ENCODE results near the gene AFAP1.

Gene AFAP1

GRCh38 chr4:7770224-7771050, 169.2 kb downstream of the AFAP1 start:
- no peak for DNase-seq (ENCODE audit: low read depth in 3 of 3)

DNA sequence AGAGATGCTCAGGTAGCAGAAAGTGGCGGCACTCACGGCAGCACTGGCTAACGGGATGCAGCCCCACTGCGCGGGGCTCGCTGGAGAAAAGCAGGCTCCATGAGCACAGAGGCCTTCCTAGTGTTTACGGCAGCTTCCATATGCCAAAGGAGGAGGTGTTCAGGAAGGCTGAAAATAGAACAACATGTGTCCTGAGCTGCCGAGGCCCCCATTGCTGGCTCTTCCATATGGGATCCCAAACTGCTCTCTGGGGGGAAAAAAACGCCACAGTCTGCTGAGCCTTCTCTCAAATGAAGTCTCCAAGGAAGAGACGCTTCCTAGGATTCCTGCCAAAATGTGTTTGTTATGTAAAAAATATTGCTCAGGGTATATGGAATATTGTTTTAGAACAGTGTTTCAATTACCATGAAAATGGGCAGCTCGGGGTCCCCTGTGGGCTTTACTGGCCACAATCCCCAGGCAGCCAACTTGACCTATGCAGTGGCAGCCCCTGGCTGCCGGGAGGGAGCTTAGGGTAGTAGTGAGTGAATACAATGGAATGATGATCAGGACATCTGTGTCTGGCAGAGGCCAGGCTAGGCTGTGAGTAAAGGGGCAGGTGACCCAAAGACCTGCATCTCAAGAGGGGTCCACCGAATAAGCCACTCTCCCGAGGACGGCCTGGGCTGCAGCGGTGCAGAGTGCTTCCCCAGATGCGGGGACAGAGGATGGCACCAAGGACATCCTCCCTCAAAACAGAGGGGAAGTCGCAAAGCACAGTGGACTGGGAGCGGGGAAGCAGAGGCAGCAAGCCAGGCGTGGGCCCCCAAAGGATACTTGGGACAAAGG, 170.1 kb downstream of the AFAP1 start:
- DNase-seq (ENCODE audit: low read depth in 3 of 3), result no peak

GRCh38 chr4:7768736-7769135, 170.9 kb downstream of the AFAP1 start:
- DNase-seq (ENCODE audit: low read depth in 3 of 3), result no peak

DNA sequence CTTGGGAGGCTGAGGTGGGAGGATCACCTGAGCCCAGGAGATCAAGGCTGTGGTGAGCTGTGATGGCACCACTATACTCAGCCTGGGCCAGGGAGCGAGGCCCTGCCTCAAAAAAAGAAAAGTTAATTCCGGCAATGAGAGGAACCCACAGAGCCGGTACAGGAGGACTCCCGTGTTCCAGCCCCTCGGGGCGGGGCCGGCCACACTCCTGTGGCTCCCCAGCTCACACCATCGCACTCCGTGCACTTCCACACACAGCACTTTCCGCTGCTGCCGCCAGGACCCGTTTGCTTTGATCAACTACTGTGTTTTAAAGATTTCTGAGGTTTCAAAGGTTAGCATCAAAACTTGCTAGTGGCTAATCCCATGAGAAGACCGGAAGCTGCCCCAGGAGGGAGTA, 171.7 kb downstream of the AFAP1 start:
- DNase-seq (ENCODE audit: low read depth in 3 of 3), result no peak

DNA sequence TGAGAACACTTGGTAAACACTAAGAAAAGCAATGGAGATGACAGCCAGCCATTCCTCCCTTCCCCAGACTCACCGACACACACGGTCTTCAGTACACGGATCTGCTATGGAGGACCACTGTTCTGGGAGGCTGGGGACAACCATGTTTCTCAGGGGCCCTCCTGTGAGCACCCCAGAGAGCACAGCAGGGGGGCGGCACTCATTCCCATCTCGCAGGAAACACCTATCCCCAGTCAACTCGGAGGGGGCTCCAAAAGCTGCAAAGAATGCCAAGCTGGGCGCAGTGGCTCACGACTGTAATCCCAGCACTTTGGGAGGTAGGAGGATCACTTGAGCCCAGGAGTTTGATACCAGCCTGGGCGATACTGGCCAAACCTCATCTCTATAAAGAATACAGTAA, 172.1 kb downstream of the AFAP1 start:
- no peak for DNase-seq (ENCODE audit: low read depth in 3 of 3)

DNA sequence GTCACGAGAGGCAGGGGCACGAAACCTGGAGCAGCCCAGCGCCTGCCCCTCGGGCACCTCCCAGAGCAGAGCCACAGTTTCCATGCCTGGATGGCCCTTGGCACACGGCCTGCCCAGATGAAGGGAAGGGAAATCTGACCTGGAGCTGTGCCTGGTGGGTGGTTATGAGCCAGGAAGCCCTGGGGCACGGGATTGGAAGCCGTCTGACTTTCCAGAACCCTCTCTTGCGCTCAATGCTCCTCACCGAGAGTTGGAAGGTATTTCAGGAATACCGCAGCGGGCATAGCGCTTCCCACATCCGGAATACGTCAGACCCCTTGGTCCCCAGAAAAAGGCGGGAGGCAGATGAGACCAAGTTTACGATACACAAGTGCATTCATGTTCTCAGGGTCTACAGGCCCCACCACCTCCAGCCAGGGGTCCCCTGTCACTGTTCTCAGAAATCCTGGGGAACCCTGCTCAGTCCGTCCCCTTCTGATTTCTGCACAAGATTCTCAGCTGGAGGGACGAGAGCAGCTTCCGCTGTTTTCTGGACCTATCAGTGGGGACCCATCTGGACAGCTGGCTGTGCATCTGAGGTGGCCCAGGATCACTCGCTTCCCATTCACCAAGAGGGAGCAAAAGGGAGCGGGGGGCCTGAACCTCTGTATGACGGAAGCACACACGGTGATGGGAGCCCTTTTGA, 172.9 kb downstream of the AFAP1 start:
- DNase-seq (ENCODE audit: low read depth in 3 of 3), result no peak

DNA sequence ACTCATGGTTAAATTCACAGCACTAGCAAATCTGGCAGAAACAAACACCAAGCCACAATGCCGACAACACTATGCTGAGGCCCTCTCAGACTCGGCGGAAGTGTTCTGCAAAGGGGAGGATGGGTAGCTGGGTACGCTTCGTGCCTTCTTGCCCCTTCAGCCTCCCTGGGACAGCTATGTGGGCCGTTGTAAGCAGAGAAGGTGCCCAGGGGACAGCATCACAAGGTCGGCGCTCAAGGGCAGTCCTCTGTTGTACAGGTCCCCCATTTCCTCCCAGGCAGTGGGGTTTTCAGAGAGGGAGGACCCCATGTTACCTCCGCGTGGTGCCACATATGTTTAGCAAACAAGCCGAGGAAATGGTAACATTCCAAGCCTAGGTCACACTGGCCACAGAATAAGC, 173.6 kb downstream of the AFAP1 start:
- DNase-seq (ENCODE audit: low read depth in 3 of 3), result no peak

DNA sequence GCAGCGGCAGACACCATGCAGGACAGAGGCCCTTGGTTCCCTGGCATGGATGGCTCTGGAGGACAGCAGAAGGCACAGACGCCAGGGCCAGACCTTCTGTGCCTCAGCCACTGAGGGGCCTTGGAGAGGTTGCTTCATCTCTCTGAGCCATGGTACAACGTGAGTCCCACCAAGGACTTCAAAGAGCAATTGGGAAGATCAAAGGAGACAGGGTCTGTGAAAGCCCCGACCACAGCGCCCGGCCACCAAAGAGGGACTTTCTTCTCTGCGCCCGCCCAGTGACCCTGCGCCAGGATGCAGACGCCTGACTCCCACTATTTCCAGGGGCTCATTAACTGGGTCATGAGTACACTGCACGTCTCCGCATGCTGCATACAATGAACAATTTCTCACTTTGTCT, 174.0 kb downstream of the AFAP1 start:
- DNase-seq (ENCODE audit: low read depth in 3 of 3), result no peak

DNA sequence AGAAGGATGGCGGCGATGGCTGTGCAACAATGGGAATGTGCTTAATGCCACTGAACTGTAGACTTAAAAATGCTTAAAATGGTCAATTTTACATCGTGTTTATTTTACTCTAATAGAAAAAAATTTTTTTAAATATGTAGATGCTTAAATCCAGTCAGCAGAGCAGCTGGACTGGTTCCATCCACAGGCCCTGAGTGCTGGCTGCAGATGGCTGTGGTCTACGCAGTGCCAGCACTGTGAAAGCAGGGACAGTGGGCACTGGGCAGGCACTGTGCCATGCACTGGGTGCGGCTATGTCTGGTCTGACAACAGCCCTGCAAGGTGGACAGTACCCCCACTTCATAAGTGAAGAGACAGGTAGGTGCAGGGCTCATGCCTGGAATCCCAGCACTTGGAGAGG, 175.2 kb downstream of the AFAP1 start:
- no peak for DNase-seq (ENCODE audit: low read depth in 3 of 3)

DNA sequence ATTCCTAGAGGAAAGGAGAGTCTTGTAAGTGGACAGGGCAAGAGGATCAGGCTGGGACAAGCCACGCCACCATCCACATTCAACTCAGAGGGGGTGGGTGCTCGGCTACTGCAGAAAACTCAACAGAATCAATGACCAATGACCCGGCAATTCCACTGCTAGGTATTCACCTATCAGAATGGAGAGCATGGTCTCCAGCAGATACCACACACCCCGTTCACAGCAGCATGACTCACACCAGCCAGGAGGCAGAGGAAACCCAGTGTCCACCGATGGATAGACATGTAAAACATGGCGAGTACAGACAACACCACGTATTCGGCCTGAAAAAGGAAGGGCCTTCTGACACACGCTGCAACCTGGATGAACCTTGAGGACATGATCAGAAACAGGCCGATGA, 175.9 kb downstream of the AFAP1 start:
- DNase-seq (ENCODE audit: low read depth in 3 of 3), result no peak

GRCh38 chr4:7763106-7763505, 176.6 kb downstream of the AFAP1 start:
- no peak for DNase-seq (ENCODE audit: low read depth in 3 of 3)

DNA sequence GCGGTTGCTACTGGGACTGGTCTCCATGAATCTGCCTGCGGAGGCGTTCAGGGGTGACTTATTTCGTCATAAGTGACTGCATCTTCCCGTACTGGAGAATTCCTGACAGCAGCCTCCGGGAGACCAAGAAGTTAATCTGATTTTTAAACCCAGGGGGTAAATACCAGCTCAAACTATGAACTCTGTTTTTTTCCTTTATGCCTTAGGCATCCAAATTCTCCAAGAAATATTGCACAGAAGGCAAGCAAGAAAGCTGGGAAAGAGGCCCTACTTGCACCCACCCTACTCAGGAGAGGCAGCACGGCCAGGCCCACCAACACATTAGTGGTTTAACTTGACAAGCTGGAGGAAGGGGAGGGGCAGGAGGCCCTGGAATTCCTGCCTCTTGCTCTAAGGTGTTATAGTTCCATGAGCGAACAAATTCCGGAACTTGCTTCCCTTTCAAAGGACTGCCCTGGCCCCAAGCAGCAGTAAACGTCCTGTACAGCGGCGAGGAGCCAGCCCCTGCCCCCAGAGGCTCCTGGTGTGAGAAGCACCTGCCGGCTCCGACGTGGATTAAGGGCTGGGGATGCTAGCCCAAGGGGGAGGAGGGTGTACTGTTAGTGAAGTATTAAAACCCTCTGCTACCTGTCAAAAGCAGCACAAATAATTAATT, 177.2 kb downstream of the AFAP1 start:
- DNase-seq (ENCODE audit: low read depth in 3 of 3), result no peak

GRCh38 chr4:7761720-7762119, 177.9 kb downstream of the AFAP1 start:
- peak; percentile 32 to 41 (median 34) for DNase-seq (ENCODE audit: low read depth in 3 of 3)

GRCh38 chr4:7761312-7761711, 178.3 kb downstream of the AFAP1 start:
- DNase-seq (ENCODE audit: low read depth in 3 of 3), result no peak

- no peak for DNase-seq (ENCODE audit: low read depth in 3 of 3)
Observed at GRCh38 chr4:7760706-7761105, 179.0 kb downstream of the AFAP1 start.

DNA sequence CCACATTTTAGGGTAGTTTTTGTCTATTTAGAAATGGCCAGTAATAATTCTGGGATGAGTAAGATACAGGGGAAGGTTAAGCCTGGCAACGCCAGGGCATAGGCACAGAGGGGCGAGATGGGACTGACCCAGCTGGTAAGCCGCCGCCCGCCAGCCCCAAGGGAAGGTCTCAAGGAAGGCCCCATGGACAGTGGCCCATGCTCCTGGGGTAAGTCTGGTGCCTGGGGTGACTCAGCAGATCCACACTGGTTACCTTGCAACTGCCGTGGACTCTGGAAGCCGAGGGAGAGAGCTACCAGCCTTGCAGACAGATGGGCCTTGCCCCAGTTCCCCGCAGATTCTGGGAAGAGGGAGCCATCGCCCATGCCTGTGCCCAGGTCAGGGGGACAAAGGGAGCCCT, 179.4 kb downstream of the AFAP1 start:
- DNase-seq (ENCODE audit: low read depth in 3 of 3), result no peak

DNA sequence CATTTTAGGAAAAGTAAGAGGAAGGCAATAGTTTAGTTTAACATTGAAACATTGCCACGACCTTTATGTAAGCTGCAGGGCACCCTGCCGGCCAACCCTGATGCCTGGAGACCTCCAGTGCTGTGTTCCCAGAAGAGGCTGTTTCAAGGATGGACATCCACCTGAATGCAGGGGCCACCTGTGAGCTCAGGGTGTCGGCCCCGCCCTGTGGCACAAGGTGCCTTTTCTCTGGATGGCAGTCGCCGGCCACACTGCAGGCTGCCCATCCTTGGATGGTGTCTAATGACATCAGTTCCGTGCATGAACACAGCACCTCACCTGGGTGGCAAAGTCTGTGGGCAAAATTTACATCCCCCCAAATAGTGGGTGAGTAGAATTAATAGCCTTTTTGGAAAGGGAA, 180.0 kb downstream of the AFAP1 start:
- DNase-seq (ENCODE audit: low read depth in 3 of 3), result no peak

GRCh38 chr4:7759216-7759615, 180.4 kb downstream of the AFAP1 start:
- peak; percentile 37 to 57 (median 57) for DNase-seq (ENCODE audit: low read depth in 3 of 3)

- no peak for DNase-seq (ENCODE audit: low read depth in 3 of 3)
Observed at GRCh38 chr4:7758476-7758875, 181.2 kb downstream of the AFAP1 start.

DNA sequence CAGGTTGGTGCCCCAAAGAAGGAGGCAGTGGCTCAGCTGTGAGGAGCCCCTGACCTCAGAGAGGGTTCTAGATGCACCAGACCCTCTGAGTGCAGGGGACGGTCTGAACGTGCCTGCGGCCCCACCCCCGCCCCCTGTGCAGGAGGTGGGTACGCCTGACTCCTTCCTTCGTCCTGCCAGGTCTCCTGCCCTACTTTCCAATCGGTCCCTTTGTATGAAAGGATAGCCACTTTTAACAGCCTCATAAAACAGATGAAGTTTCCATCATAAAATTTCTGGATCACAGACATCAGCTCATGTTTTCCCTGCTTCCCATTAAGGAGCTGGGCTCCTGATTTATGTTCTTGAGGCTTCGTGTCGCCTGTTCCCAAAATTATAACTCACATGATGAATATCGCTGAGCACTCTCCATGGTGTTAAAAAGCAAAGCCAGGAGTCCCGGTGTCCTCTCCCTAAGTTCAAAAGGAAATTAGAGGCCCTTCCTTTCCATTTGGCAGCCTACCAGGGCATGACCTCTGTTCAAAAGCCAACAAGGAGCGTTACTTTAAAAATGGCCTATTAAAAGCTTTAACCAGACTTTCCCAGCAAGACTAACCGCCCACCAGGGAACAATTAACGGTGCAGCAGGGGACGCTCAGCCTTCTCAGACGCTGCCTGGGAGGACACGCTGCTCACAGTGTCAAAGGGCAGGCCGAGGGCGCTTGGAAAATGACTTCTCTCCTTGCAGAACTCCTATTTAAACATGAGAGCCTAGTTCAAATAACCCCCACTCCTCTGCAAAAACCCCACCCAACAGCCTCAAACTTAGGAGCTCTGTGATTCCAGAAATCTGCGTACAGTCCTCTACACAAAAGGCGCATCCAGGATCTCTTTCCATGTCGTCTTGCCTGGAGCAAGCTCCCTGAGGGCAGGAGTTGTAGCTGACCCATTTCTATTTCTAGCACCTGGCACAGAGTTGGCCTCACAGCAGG, 181.9 kb downstream of the AFAP1 start:
- DNase-seq (ENCODE audit: low read depth in 3 of 3), result no peak

Measured in stimulated activated CD4-positive, alpha-beta T cell treated with anti-CD3 and anti-CD28 coated beads, TNF-alpha, amount 100 ng/mL, for 48 hours (primary cell).